Stomach smooth muscle (tissue), 2 donors: ENCODE measurements around the gene LUZP2.
"Not testable (repeated sequence)": the region's sequence is repeated elsewhere in the genome, so short reads cannot be mapped to it uniquely, and the experiment has no call there.

Experiments
- H3K27ac ChIP-seq: one replicate; pipeline ENCODE4 v1.7.0; 2013; ENCODE audit warnings: mild to moderate bottlenecking, low read length, inconsistent platforms
- H3K27me3 ChIP-seq, 2 donors: one replicate each; pipeline ENCODE4 v1.7.0; 2013; ENCODE audit warnings: low read length in 2 of 2; ENCODE audit not compliant: insufficient read depth in 2 of 2, control insufficient read depth in 1 of 2
- H3K36me3 ChIP-seq, 2 donors: one replicate each; pipeline ENCODE4 v1.7.0; 2013; ENCODE audit warnings: low read length in 2 of 2; ENCODE audit not compliant: control insufficient read depth in 2 of 2, insufficient read depth in 2 of 2
- H3K4me1 ChIP-seq: one replicate; pipeline ENCODE4 v1.7.0; 2013; ENCODE audit warnings: low read length; ENCODE audit not compliant: control insufficient read depth, insufficient read depth
- H3K4me3 ChIP-seq, 2 donors: one replicate each; pipeline ENCODE4 v1.7.0; 2013; ENCODE audit warnings: low read length in 2 of 2
- H3K9ac ChIP-seq, 2 donors: one replicate each; pipeline ENCODE4 v1.7.0; 2013; ENCODE audit warnings: low read length in 2 of 2, mild to moderate bottlenecking in 1 of 2
- H3K9me3 ChIP-seq, 2 donors: one replicate each; pipeline ENCODE4 v1.7.0; 2013; ENCODE audit warnings: low read length in 2 of 2; ENCODE audit not compliant: control insufficient read depth in 2 of 2
- donor health status: healthy.
- donor health status: Pancreatic carcinoma.

The LUZP2 gene

DNA sequence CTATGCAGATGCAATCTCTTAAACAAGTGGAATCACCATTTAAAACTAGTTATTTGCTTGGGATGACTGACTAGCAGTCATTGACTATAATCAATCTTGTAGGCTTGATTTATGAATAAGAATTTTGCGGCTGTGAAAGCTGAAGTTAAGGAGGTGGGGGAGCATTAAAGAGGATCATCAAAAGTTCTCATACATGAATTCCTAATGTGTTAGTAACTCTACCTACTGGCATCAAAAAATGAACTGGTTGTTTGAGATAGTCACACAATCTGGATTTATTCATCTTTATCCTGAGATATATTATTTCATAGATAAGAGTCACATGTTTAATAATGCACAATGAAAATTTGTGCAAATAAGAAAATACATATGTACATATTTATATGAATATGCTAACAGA is 393.6 kb downstream of the LUZP2 start:
- Histone ChIP-seq H3K4me1 (no peaks in the 10 kb centered on the region), H3K27ac (no peak overlapping the region), H3K27me3 (no peaks in the 10 kb centered on the region), H3K9ac (no peak overlapping the region), H3K4me3 (no peak overlapping the region), H3K36me3 (no peaks in the 10 kb centered on the region), H3K9me3 (no peaks in the 10 kb centered on the region)

DNA sequence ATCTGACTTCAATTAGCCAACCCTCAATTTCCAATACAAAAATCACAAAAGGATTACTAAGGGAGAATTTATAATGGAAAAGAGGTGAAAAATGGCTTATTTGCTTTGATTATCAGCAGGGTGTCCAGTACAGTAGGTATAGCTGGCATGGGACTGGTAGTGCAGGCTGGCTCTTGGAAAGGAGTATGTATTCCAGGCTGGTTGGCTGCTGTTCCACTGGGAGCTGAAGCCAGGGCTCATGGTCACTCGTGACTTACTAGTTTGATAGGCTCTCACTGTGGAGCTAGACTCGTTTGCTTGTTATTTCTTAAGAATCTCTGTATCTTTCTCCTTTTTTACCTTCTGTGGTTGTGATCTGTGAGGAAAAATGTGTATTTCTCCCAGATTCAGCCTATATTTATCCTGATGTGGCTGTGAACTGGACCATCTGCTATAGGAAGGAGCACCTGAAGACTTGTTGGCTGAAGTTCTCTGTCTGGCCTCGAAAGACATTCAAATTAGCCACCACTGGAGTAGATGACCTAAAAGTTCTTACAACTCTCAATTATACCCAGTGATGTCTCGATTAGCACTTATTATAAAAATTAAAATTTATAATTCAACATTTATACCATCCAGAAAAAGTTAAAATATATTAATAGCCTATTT is 395.1 kb downstream of the LUZP2 start:
- not testable (repeated sequence) for H3K4me3 ChIP-seq, H3K4me1 ChIP-seq, H3K9me3 ChIP-seq, H3K27ac ChIP-seq, H3K27me3 ChIP-seq, H3K9ac ChIP-seq, H3K36me3 ChIP-seq

DNA sequence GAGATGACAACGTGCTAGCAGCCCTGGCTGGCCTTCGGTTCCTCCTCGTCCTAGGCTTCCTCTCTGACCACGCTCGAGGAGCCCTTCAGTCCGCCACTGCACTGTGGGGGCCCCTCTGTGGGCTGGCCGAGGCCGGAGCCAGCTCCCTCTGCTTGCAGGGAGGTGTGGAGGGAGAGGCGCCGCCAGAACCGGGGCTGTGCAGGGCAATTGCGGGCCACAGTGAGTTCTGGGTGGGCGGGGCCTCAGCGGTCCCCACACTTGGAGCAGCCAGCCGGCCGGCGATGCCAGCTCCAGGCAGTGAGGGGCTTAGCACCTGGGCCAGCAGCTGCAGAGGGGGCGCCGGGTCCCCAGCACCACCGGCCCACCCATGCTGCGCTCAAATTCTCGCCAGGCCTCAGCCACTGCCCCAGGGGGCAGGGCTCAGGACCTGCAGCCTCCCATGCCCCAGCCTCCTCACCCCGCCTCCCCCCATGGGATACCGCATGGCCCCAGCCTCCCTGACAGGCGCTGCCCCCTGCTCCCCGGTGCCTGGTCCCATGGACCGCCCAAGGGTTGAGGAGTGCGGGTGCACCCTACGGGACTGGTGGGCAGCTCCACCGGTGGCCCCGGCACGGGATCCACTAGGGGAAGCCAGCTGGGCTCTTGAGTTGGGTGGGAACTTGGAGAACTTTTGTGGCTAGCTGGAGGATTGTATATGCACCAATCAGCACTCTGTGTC is 399.4 kb downstream of the LUZP2 start:
- Histone ChIP-seq H3K9me3 (no peaks in the 10 kb centered on the region), H3K9ac (no peak overlapping the region), H3K4me1 (no peaks in the 10 kb centered on the region), H3K27ac (no peak overlapping the region), H3K4me3 (no peak overlapping the region), H3K27me3 (no peaks in the 10 kb centered on the region), H3K36me3 (no peaks in the 10 kb centered on the region)

DNA sequence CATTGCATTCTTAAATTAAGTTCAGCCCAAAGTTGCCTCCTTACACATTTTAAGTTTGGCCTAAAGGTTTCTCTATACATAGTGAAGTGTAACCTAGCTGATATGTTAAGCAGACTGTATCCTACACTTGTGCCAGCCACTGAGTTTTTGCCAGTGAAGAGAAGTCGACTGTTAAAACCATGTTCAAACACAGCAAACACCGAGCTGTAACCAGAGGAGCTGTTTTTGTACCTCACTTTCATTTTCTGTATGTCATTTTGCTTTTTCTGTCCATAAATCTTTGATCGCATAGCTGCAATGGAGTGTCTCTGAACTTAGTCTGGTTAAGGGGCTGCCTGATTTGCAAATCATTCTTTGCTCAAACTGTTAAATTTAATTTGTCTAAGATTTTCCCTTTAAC is 403.7 kb downstream of the LUZP2 start:
- no peaks in the 10 kb centered on the region for H3K27me3 ChIP-seq

DNA sequence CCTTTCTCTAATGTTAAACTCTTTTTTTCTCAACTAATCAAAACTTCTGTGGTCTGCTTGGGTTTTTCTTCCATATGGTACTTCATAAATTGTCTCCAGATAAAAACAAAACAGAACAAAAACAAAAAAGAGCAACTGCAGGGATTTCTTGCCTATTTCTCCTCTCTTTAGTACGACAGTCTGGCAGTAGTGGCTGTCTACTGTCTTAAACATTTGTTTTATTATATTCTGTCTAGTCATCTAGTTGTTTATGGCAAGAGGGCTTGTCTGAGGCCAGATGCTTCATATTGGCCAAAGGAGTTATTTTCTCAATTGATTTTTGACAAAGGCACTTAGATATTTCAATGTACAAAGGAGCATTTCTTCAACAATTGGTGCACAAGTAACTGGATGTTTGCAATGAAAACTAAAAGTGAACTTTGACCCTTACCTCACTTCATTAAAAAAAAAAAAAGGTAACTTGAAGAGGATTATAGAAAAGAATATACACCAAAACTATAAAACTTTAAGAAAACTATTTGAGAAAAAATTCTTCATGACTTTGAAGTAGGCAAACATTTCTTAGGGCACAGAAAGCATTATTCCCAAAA is 404.2 kb downstream of the LUZP2 start:
- no peaks in the 10 kb centered on the region for H3K9me3 ChIP-seq
- no peaks in the 10 kb centered on the region for H3K27me3 ChIP-seq
- H3K36me3 ChIP-seq = no peaks in the 10 kb centered on the region
- no peak overlapping the region for H3K27ac ChIP-seq
- H3K4me3 ChIP-seq = no peak overlapping the region
- no peaks in the 10 kb centered on the region for H3K4me1 ChIP-seq
- no peak overlapping the region for H3K9ac ChIP-seq

More for the DNA sequence above, 403.7 kb downstream of the LUZP2 start:
- no peak overlapping the region for H3K9ac ChIP-seq
- no peak overlapping the region for H3K27ac ChIP-seq
- H3K4me1 ChIP-seq = no peaks in the 10 kb centered on the region
- no peaks in the 10 kb centered on the region for H3K9me3 ChIP-seq
- H3K36me3 ChIP-seq = no peaks in the 10 kb centered on the region
- H3K4me3 ChIP-seq = no peak overlapping the region

DNA sequence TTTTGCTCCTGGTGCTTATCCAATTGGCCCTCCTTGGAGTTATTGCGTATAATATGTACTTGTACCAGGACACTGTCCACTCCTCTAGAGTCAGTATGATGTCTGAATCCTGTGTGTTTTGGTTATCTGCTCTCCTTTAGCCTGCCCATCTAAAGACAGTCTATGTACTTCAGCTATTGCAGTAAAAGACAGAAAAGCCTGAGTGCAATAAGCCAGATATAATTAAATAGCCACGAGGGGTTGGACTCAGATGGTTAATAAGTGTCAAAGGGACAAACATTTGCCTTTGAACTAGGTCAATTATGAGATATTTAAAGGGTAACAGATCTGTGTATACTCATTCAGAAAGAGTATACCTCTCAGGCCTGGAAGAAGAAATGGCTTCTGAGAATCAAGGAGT is 406.7 kb downstream of the LUZP2 start:
- Histone ChIP-seq H3K4me3 (no peak overlapping the region), H3K9me3 (no peaks in the 10 kb centered on the region), H3K36me3 (no peaks in the 10 kb centered on the region), H3K9ac (no peak overlapping the region), H3K4me1 (no peaks in the 10 kb centered on the region), H3K27ac (no peak overlapping the region), H3K27me3 (no peaks in the 10 kb centered on the region)

DNA sequence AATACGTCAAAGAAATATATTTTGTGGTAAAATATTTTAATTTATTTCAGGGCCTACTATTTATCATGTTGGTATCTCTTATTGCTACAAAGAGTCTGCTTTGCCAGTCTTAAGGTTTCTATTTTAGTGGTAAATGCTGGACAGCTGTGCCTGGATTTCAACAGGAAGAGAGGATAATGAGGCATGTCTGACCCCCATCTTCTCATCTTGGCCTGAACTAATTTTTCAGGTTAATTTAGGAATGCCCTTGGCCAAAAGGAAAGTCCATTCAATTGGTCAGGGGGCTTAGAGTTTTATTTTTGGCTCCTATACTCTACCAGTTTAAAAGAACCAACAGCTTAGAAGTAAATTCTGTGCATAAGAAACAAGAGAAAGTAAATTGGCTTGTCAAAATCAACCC is 428.2 kb downstream of the LUZP2 start:
- H3K9ac ChIP-seq = no peak overlapping the region
- H3K27me3 ChIP-seq = no peaks in the 10 kb centered on the region
- no peak overlapping the region for H3K27ac ChIP-seq
- no peak overlapping the region for H3K4me3 ChIP-seq
- H3K4me1 ChIP-seq = no peaks in the 10 kb centered on the region
- no peaks in the 10 kb centered on the region for H3K36me3 ChIP-seq
- H3K9me3 ChIP-seq = no peaks in the 10 kb centered on the region

DNA sequence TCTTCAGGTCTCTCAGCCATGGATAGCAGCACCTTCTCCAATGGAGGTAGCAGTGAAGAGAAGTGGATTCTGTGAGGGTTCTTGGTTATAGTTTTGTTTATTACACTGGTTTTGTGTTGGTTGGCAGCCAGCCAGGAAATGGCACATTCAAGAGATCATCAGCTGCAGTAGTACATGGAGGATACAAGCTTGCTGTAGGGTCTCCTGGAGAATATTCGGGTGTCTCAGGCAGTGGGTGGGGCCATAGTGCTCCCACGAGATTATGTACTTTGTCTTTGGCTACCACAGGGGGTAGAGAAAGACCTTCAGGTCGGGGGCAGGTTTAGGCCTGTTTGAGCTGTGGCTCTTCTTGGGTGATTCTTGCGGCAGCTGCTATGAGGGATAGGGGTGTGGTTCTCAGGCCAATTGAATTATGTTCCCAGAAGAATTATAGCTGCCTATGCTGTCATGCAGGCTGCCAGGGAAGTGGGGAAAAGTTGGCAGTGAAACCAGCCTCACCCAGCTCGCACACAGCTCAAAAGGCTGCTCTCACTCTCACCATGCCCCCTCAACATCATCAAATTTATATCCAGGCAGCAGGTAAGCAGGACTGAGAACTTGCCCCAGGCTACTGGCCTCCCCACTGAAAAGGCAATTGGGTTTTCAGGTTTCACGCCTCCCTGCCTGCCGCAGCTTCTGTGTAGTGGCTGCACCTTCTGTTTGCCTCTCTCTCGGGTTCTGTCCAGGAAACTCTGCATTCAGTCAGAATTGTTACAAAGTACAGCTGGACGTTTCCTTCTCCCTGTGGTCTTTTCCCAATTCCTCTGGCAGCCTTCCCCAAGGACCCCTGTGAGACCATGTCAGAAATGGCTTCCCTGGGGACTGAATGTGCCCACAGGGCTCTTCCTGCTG is 435.5 kb downstream of the LUZP2 start:
- H3K4me1 ChIP-seq = no peaks in the 10 kb centered on the region
- no peak overlapping the region for H3K4me3 ChIP-seq
- H3K9ac ChIP-seq = no peak overlapping the region

DNA sequence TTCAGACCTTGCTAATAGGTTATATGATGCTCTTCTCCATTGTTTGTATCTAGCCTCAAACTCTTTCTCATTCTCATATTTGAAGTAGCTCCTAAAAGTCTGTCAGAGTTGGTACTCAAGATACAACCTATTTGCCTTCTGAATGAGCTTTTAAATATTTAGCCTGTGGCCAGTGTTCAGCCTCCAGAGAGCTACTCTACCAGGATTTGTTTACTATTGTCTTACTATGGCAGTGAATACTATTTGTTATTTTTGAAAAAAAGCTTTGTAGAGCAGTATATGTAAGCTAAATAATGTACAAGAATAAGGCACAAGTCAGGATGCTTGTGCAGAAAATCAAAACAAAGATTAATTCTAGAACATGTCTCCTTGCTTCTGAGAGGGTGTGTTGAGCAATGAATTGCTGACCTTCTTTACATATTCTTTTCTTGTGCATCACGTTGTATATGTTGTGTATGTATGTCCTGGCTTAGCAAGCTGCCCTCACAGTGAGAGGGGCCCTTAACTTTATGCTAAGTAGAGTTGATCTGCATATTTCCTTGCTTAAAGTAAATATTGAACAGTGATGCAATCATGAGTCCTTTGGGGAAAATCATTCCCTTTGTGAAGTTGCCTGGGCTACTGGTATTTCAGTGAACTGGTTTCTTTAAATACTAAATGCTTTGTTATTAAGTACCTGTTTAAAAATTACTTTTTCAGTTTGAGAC is 438.0 kb downstream of the LUZP2 start:
- Histone ChIP-seq H3K9me3 (no peaks in the 10 kb centered on the region), H3K9ac (no peak overlapping the region), H3K36me3 (no peaks in the 10 kb centered on the region), H3K27ac (no peak overlapping the region), H3K4me1 (no peaks in the 10 kb centered on the region), H3K27me3 (no peaks in the 10 kb centered on the region), H3K4me3 (no peak overlapping the region)

More for the DNA sequence above, 435.5 kb downstream of the LUZP2 start:
- no peaks in the 10 kb centered on the region for H3K36me3 ChIP-seq
- no peaks in the 10 kb centered on the region for H3K27me3 ChIP-seq
- H3K27ac ChIP-seq = no peak overlapping the region
- H3K9me3 ChIP-seq = no peaks in the 10 kb centered on the region

DNA sequence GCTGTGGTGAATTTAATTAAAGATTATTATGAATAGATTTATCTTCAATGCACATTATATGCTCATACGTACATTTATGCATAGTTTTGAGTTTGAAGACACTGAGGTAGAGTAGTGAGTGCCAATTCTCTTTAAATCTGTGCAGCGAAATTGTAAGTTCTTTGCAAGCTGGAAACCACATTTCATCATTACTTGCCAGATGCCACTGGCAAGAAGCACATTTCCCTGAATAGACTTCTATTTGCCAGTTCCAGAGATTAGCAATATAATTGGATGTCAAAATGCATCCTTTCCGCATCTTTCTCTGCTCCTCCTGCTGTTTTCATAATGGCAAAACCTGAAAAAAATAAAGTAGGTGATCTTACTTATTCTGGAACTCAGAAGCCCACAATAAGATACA is 448.0 kb downstream of the LUZP2 start:
- H3K27ac ChIP-seq = no peak overlapping the region
- no peaks in the 10 kb centered on the region for H3K36me3 ChIP-seq
- no peaks in the 10 kb centered on the region for H3K4me1 ChIP-seq
- H3K4me3 ChIP-seq = no peak overlapping the region
- H3K27me3 ChIP-seq = no peaks in the 10 kb centered on the region
- H3K9ac ChIP-seq = no peak overlapping the region
- H3K9me3 ChIP-seq = no peaks in the 10 kb centered on the region
